ENCODE results near the gene TSBP1. TPM values are rescaled to one million over a fixed set of nuclear protein-coding genes. Genes with fewer than 3 reads are reported as not detected.
"Not testable (repeated sequence)": the region's sequence is repeated elsewhere in the genome, so short reads cannot be mapped to it uniquely, and the experiment has no call there.

The TSBP1 gene
- total and polyA plus RNA-seq, 2 of the 13 experiments (the other 11 are each of a cell fraction or from before 2014, with no cell fraction given): not detected

DNA sequence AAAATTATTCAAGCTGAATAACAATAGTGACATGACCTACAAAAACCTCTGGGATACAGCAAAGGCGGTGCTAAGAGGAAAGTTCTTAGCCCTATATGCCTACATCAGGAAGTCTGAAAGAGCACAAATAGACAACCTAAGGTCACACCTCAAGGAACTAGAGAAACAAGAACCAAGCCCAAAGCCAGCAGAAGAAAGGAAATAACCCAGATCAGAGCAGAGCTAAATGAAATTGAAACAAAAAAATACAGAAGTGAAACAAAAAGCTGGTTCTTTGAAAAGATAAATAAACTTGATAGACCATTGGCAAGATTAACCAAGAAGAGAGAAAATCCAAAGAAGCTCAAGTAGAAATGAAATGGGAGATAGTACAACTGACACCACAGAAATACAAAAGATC is 100.3 kb downstream of the TSBP1 start (continued):
- TF ChIP-seq HOXA9 (CRISPR knock-in tag; IDR thresholded peaks at IDR 0.05; ENCODE audit: borderline replicate concordance): no peak
- TF ChIP-seq, protein P1, sequence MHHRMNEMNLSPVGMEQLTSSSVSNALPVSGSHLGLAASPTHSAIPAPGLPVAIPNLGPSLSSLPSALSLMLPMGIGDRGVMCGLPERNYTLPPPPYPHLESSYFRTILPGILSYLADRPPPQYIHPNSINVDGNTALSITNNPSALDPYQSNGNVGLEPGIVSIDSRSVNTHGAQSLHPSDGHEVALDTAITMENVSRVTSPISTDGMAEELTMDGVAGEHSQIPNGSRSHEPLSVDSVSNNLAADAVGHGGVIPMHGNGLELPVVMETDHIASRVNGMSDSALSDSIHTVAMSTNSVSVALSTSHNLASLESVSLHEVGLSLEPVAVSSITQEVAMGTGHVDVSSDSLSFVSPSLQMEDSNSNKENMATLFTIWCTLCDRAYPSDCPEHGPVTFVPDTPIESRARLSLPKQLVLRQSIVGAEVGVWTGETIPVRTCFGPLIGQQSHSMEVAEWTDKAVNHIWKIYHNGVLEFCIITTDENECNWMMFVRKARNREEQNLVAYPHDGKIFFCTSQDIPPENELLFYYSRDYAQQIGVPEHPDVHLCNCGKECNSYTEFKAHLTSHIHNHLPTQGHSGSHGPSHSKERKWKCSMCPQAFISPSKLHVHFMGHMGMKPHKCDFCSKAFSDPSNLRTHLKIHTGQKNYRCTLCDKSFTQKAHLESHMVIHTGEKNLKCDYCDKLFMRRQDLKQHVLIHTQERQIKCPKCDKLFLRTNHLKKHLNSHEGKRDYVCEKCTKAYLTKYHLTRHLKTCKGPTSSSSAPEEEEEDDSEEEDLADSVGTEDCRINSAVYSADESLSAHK (CRISPR knock-in tag; IDR thresholded peaks at IDR 0.05; ENCODE audit: borderline replicate concordance): no peak
- TF ChIP-seq NFATC3 (CRISPR knock-in tag; IDR thresholded peaks at IDR 0.05): no peak
- TF ChIP-seq HDAC6 (IDR thresholded peaks at IDR 0.05; ENCODE audit: low read depth, low read length): no peak
- TF ChIP-seq ZNF772 (CRISPR knock-in tag; IDR thresholded peaks at IDR 0.05): no peak
- TF ChIP-seq ZIK1 (CRISPR knock-in tag; IDR thresholded peaks at IDR 0.05; ENCODE audit: borderline replicate concordance, low read depth): no peak

DNA sequence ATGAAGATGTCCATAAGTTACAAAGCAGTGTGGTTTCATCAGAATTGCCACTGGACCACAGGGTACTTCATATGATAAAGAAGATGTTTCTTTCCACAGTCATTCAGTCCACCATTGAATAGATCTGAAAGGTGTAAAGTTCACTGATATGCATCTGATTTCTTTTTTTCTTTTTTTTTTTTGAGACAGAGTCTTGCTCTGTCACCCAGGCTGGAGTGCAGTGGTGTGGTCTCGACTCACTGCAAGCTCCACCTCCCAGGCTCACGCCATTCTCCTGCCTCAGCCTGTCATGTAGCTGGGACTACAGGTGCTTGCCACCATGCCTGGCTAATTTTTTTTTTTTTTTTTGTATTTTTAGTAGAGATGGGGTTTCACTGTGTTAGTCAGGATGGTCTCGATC is 103.2 kb downstream of the TSBP1 start:
- in situ Hi-C loops (cut with HindIII; ENCODE audit: extremely low pct_ligation_motif_present, low pct_unique_long_range_greater_than_20kb); intact Hi-C loops (cut with micrococcal nuclease; ENCODE audit: unreplicated experiment); POLR2A ChIA-PET; H3K79me2 ChIP-seq (ENCODE audit: insufficient read depth, low read length); DNase-seq (ENCODE audit: low spot score); H3K4me3 ChIP-seq (replicated peaks in 1 of 3; ENCODE audit: insufficient read depth in 1 of 3, low read depth in 2 of 3, low read length in 3 of 3); H3K36me3 ChIP-seq (replicated peaks in 1 of 2; ENCODE audit: control insufficient read depth in 1 of 2, insufficient read depth in 2 of 2, low read length in 2 of 2); H3K9ac ChIP-seq (ENCODE audit: insufficient read depth, low read depth, low read length); FAIRE-seq; H3K27ac ChIP-seq (ENCODE audit: extremely low read length, insufficient read depth, low read length); H3K4me2 ChIP-seq (ENCODE audit: low read depth, low read length); H3K27me3 ChIP-seq (ENCODE audit: control insufficient read depth in 1 of 2, insufficient read depth in 2 of 2, low read length in 2 of 2); CTCF ChIA-PET (ENCODE audit: low intra/inter-chr PET ratio, low total read pairs); H3K4me1 ChIP-seq (ENCODE audit: insufficient read depth, low read length); ATAC-seq; H4K20me1 ChIP-seq (ENCODE audit: insufficient read depth, low read length); H2AFZ ChIP-seq (ENCODE audit: low read length); BruUV-seq (replicated peaks); H3K9me3 ChIP-seq (ENCODE audit: low read length): not testable (repeated sequence)
- WGBS (ENCODE audit: low lambda C conversion rate): 7% methylated on average over 3 of the region's 3 CpGs

Data from HepG2 (cell line).